Measurements from ENCODE around the gene SDHA. TPM values are rescaled to one million over a fixed set of nuclear protein-coding genes. Genes with fewer than 3 reads are reported as not detected.
"Not testable (repeated sequence)": the region's sequence is repeated elsewhere in the genome, so short reads cannot be mapped to it uniquely, and the experiment has no call there.

SDHA gene
- total RNA-seq, 1 donor from 2014 or later, result 88.5 TPM

- no peak for DNase-seq (ENCODE audit: low spot score, unreplicated experiment)
- H3K36me3 Mint-ChIP-seq (ENCODE audit: insufficient read depth), result no peaks in the 10 kb centered on the region
- H3K27ac Mint-ChIP-seq, result no peak overlapping the region
- TF ChIP-seq CTCF (IDR thresholded peaks at IDR 0.05; ENCODE audit: unreplicated experiment), result no peak
- no peaks in the 10 kb centered on the region for H3K4me1 Mint-ChIP-seq (ENCODE audit: low read depth)
- no peaks in the 10 kb centered on the region for H3K9me3 Mint-ChIP-seq (ENCODE audit: low read depth)
- no peak overlapping the region for H3K4me3 Mint-ChIP-seq (ENCODE audit: low read depth)
- H3K27me3 Mint-ChIP-seq, result no peaks in the 10 kb centered on the region
These were observed 21.8 kb upstream of the SDHA start for GRCh38 chr5:196350-196749.

GRCh38 chr5:197031-197430, 21.1 kb upstream of the SDHA start:
- not testable (repeated sequence) for H3K4me3 Mint-ChIP-seq (ENCODE audit: low read depth); DNase-seq (ENCODE audit: low spot score, unreplicated experiment); H3K9me3 Mint-ChIP-seq (ENCODE audit: low read depth); H3K27me3 Mint-ChIP-seq; H3K4me1 Mint-ChIP-seq (ENCODE audit: low read depth); H3K36me3 Mint-ChIP-seq (ENCODE audit: insufficient read depth); H3K27ac Mint-ChIP-seq

- no peaks in the 10 kb centered on the region for H3K9me3 Mint-ChIP-seq (ENCODE audit: low read depth)
- no peak overlapping the region for H3K4me3 Mint-ChIP-seq (ENCODE audit: low read depth)
- no peak for TF ChIP-seq CTCF (IDR thresholded peaks at IDR 0.05; ENCODE audit: unreplicated experiment)
- H3K27ac Mint-ChIP-seq, result no peak overlapping the region
- H3K27me3 Mint-ChIP-seq, result no peaks in the 10 kb centered on the region
- H3K36me3 Mint-ChIP-seq (ENCODE audit: insufficient read depth), result peaks cover 2% of the 10 kb centered on the region
- no peak for DNase-seq (ENCODE audit: low spot score, unreplicated experiment)
- no peaks in the 10 kb centered on the region for H3K4me1 Mint-ChIP-seq (ENCODE audit: low read depth)
These were observed 20.1 kb upstream of the SDHA start for GRCh38 chr5:197892-198489.

GRCh38 chr5:198516-199196, 19.5 kb upstream of the SDHA start:
- H3K9me3 Mint-ChIP-seq (ENCODE audit: low read depth), result no peaks in the 10 kb centered on the region
- peaks cover 5% of the 10 kb centered on the region for H3K36me3 Mint-ChIP-seq (ENCODE audit: insufficient read depth)
- H3K4me3 Mint-ChIP-seq (ENCODE audit: low read depth), result no peak overlapping the region
- no peak for DNase-seq (ENCODE audit: low spot score, unreplicated experiment)
- no peaks in the 10 kb centered on the region for H3K27me3 Mint-ChIP-seq
- TF ChIP-seq CTCF (IDR thresholded peaks at IDR 0.05; ENCODE audit: unreplicated experiment), result no peak
- no peaks in the 10 kb centered on the region for H3K4me1 Mint-ChIP-seq (ENCODE audit: low read depth)
- H3K27ac Mint-ChIP-seq, result no peak overlapping the region

GRCh38 chr5:199197-199949, 18.7 kb upstream of the SDHA start:
- H3K27me3 Mint-ChIP-seq, result no peaks in the 10 kb centered on the region
- DNase-seq (ENCODE audit: low spot score, unreplicated experiment), result no peak
- no peak for TF ChIP-seq CTCF (IDR thresholded peaks at IDR 0.05; ENCODE audit: unreplicated experiment)
- H3K9me3 Mint-ChIP-seq (ENCODE audit: low read depth), result no peaks in the 10 kb centered on the region
- H3K36me3 Mint-ChIP-seq (ENCODE audit: insufficient read depth), result peaks cover 5% of the 10 kb centered on the region
- no peaks in the 10 kb centered on the region for H3K4me1 Mint-ChIP-seq (ENCODE audit: low read depth)
- no peak overlapping the region for H3K27ac Mint-ChIP-seq
- H3K4me3 Mint-ChIP-seq (ENCODE audit: low read depth), result no peak overlapping the region
